Esophagus muscularis mucosa (tissue), 4 donors: ENCODE measurements around the gene TMEM44. TPM values are rescaled to one million over a fixed set of nuclear protein-coding genes. Genes with fewer than 3 reads are reported as not detected.

Experiments used
- DNase-seq: peaks from one replicate; pipeline ENCODE4 v3.0.0-alpha.2; 2017; ENCODE audit errors: extremely low spot score
- H3K27ac ChIP-seq, 4 donors: fragments of 200-600 bp; sonication (generic); replicated peaks in 1 of 4; 1 replicate in 3 of 4; 2 replicates in 1 of 4; pipeline ENCODE4 v1.5.1; 2016 to 2019; ENCODE audit warnings: mild to moderate bottlenecking in 1 of 4
- H3K27me3 ChIP-seq, 4 donors: fragments of 200-600 bp; sonication (generic); one replicate each; pipeline versions ENCODE4 v1.5.1 to v1.6.0; 2016 to 2019
- H3K36me3 ChIP-seq, 4 donors: fragments of 200-600 bp; sonication (generic); one replicate each; pipeline ENCODE4 v1.5.1; 2016 to 2019
- H3K4me1 ChIP-seq, 4 donors: fragments of 200-600 bp; sonication (generic); one replicate each; pipeline ENCODE4 v1.5.1; 2016 to 2019
- H3K4me3 ChIP-seq, 4 donors: fragments of 200-600 bp; sonication (generic); 1 replicate in 2 of 4; 2 replicates in 2 of 4; pipeline ENCODE4 v1.5.1; 2016 to 2019; ENCODE audit warnings: mild to moderate bottlenecking in 4 of 4, moderate library complexity in 1 of 4
- H3K9me3 ChIP-seq, 4 donors: fragments of 200-600 bp; sonication (generic); 1 replicate in 3 of 4; 2 replicates in 1 of 4; pipeline ENCODE4 v1.5.1; 2016 to 2019
- CTCF ChIP-seq, 3 experiments: fragments of 200-600 bp in 2 of 3; fragments of 450-650 bp in 1 of 3; sonication (generic) in 2 of 3; IDR thresholded peaks; one replicate each; pipeline ENCODE4 v1.5.1; 2017 to 2019; ENCODE audit warnings: antibody characterized with exemption in 3 of 3, mild to moderate bottlenecking in 2 of 3, moderate library complexity in 1 of 3
- EP300 ChIP-seq: sonication (generic); formaldehyde crosslinking; IDR thresholded peaks from one replicate; pipeline ENCODE4 v1.6.1; 2017; ENCODE audit warnings: antibody characterized with exemption
- POLR2A ChIP-seq: fragments of 450-650 bp; IDR thresholded peaks from one replicate; pipeline ENCODE4 v1.6.1; 2017; ENCODE audit warnings: antibody characterized with exemption, moderate library complexity, mild to moderate bottlenecking, low read depth
- POLR2AphosphoS5 ChIP-seq, 2 donors: sonication (generic); formaldehyde crosslinking; IDR thresholded peaks; one replicate each; pipeline ENCODE4 v1.6.1; 2017; ENCODE audit warnings: antibody characterized with exemption in 2 of 2
- WGBS: methylation state at CpG from one replicate; pipeline ENCODE4 v1.1.5; 2018; 5-methylcytosine and 5-hydroxymethylcytosine counted together
- intact Hi-C: fragments of 100-400 bp; cut with DNase I; formaldehyde crosslinking; loops from one replicate; pipeline ENCODE4 v1.15.1; 2023
- total RNA-seq, 4 donors: library from RNA; depleted of rRNA; stranded (reverse); fragments of >200 nt; gene quantifications; one replicate each; pipeline versions ENCODE4 v1.1.0 to v1.2.1, GENCODE V29; 2016

TMEM44 gene
- total RNA-seq, 4 donors from 2014 or later, result 3.3 to 10.8 (median 9.3) TPM

GRCh38 chr3:194596906-194597305, 36.3 kb downstream of the TMEM44 start:
- TF ChIP-seq CTCF (IDR thresholded peaks at IDR 0.05) (no peak), EP300 (no peak), POLR2AphosphoS5 (IDR thresholded peaks at IDR 0.05) (no peak), POLR2A (no peak)
- no peak overlapping the region for H3K27ac ChIP-seq
- no peak for DNase-seq
- intact Hi-C loops, result no loop called here
- 91% methylated on average over 5 of the region's 5 CpGs for WGBS
- H3K27me3 ChIP-seq, result no peaks in the 10 kb centered on the region
- no peaks in the 10 kb centered on the region for H3K9me3 ChIP-seq
- peaks cover 0 to 8% (median 0%) of the 10 kb centered on the region in 4 donors for H3K36me3 ChIP-seq
- H3K4me3 ChIP-seq, result no peak overlapping the region
- H3K4me1 ChIP-seq, result no peaks in the 10 kb centered on the region

- Histone ChIP-seq H3K9me3 (no peaks in the 10 kb centered on the region), H3K4me3 (no peak overlapping the region), H3K27me3 (no peaks in the 10 kb centered on the region), H3K27ac (no peak overlapping the region), H3K36me3 (peaks cover 0 to 12% (median 4%) of the 10 kb centered on the region in 4 donors), H3K4me1 (no peaks in the 10 kb centered on the region)
- intact Hi-C loops, result no loop called here
- WGBS, result 80% methylated on average over 10 of the region's 10 CpGs
- TF ChIP-seq POLR2A (no peak), CTCF (IDR thresholded peaks at IDR 0.05) (no peak), EP300 (no peak), POLR2AphosphoS5 (IDR thresholded peaks at IDR 0.05) (no peak)
- no peak for DNase-seq
Observed at GRCh38 chr3:194592798-194593752, 40.1 kb downstream of the TMEM44 start.

GRCh38 chr3:194588741-194589140, 44.5 kb downstream of the TMEM44 start:
- Histone ChIP-seq H3K4me1 (peaks cover 7 to 10% (median 10%) of the 10 kb centered on the region in 4 donors), H3K9me3 (no peaks in the 10 kb centered on the region), H3K27ac (no peak overlapping the region), H3K36me3 (peaks cover 0 to 23% (median 4%) of the 10 kb centered on the region in 4 donors), H3K27me3 (no peaks in the 10 kb centered on the region), H3K4me3 (no peak overlapping the region)
- WGBS, result 97% methylated on average over 3 of the region's 3 CpGs
- no peak for DNase-seq
- intact Hi-C loops, result no loop called here
- TF ChIP-seq CTCF (IDR thresholded peaks at IDR 0.05) (no peak), POLR2AphosphoS5 (IDR thresholded peaks at IDR 0.05) (no peak), EP300 (no peak), POLR2A (no peak)

- H3K36me3 ChIP-seq, result peaks cover 0 to 23% (median 4%) of the 10 kb centered on the region in 4 donors
- no peak for DNase-seq
- no peaks in the 10 kb centered on the region for H3K27me3 ChIP-seq
- 95% methylated on average over 7 of the region's 13 CpGs for WGBS
- no peak overlapping the region for H3K27ac ChIP-seq
- H3K4me1 ChIP-seq, result peaks cover 9 to 13% (median 10%) of the 10 kb centered on the region in 4 donors
- H3K4me3 ChIP-seq, result no peak overlapping the region
- TF ChIP-seq POLR2A (no peak), CTCF (IDR thresholded peaks at IDR 0.05) (no peak), POLR2AphosphoS5 (IDR thresholded peaks at IDR 0.05) (no peak), EP300 (no peak)
- intact Hi-C loops, result no loop called here
- H3K9me3 ChIP-seq, result no peaks in the 10 kb centered on the region
Observed at GRCh38 chr3:194588236-194588635, 45.0 kb downstream of the TMEM44 start.
